ENCODE measurements around the gene RAB28.

DNA sequence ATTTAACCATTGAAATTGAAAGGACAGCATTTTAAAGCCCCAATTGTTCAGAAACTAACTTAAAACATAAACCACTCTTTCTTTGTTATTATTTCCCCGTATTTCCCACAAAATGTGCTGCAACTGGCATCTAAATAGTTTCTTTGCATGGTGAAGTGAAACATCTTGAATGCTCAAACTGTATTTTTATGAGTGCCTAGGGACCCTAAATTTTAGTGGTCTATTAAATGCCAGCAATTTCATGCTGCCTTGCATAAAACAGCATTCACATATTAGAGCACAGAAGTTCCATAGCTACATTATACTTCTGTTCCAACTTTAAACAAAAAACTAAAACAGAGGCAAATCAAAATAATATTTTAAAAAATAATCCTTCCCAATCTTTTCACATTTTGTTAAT, 5.4 kb downstream of the RAB28 start:
- TF ChIP-seq, protein P1, sequence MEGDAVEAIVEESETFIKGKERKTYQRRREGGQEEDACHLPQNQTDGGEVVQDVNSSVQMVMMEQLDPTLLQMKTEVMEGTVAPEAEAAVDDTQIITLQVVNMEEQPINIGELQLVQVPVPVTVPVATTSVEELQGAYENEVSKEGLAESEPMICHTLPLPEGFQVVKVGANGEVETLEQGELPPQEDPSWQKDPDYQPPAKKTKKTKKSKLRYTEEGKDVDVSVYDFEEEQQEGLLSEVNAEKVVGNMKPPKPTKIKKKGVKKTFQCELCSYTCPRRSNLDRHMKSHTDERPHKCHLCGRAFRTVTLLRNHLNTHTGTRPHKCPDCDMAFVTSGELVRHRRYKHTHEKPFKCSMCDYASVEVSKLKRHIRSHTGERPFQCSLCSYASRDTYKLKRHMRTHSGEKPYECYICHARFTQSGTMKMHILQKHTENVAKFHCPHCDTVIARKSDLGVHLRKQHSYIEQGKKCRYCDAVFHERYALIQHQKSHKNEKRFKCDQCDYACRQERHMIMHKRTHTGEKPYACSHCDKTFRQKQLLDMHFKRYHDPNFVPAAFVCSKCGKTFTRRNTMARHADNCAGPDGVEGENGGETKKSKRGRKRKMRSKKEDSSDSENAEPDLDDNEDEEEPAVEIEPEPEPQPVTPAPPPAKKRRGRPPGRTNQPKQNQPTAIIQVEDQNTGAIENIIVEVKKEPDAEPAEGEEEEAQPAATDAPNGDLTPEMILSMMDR (conservative IDR thresholded peaks at IDR 0.05; ENCODE audit: low read depth in 2 of 2) = no peak
- TF ChIP-seq, protein P2, sequence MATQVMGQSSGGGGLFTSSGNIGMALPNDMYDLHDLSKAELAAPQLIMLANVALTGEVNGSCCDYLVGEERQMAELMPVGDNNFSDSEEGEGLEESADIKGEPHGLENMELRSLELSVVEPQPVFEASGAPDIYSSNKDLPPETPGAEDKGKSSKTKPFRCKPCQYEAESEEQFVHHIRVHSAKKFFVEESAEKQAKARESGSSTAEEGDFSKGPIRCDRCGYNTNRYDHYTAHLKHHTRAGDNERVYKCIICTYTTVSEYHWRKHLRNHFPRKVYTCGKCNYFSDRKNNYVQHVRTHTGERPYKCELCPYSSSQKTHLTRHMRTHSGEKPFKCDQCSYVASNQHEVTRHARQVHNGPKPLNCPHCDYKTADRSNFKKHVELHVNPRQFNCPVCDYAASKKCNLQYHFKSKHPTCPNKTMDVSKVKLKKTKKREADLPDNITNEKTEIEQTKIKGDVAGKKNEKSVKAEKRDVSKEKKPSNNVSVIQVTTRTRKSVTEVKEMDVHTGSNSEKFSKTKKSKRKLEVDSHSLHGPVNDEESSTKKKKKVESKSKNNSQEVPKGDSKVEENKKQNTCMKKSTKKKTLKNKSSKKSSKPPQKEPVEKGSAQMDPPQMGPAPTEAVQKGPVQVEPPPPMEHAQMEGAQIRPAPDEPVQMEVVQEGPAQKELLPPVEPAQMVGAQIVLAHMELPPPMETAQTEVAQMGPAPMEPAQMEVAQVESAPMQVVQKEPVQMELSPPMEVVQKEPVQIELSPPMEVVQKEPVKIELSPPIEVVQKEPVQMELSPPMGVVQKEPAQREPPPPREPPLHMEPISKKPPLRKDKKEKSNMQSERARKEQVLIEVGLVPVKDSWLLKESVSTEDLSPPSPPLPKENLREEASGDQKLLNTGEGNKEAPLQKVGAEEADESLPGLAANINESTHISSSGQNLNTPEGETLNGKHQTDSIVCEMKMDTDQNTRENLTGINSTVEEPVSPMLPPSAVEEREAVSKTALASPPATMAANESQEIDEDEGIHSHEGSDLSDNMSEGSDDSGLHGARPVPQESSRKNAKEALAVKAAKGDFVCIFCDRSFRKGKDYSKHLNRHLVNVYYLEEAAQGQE (IDR thresholded peaks at IDR 0.05; ENCODE audit: unreplicated experiment) = no peak
- TF ChIP-seq EZH2 (IDR thresholded peaks at IDR 0.05; ENCODE audit: low read depth, unreplicated experiment) (no peak), POLR2AphosphoS5 (IDR thresholded peaks at IDR 0.05; ENCODE audit: low read depth) (no peak), EZH2phosphoT487 (IDR thresholded peaks at IDR 0.05; ENCODE audit: unreplicated experiment) (no peak), JUNB (IDR thresholded peaks at IDR 0.05; ENCODE audit: unreplicated experiment) (no peak), NANOG (IDR thresholded peaks at IDR 0.05; ENCODE audit: borderline replicate concordance) (no peak), CREB1 (CRISPR knock-in tag; IDR thresholded peaks at IDR 0.05; ENCODE audit: low read depth) (no peak), ZNF331 (CRISPR knock-in tag; IDR thresholded peaks at IDR 0.05; ENCODE audit: low read depth) (no peak), STAT1 (IDR thresholded peaks at IDR 0.05; ENCODE audit: unreplicated experiment) (no peak)
- TF ChIP-seq, protein P3, sequence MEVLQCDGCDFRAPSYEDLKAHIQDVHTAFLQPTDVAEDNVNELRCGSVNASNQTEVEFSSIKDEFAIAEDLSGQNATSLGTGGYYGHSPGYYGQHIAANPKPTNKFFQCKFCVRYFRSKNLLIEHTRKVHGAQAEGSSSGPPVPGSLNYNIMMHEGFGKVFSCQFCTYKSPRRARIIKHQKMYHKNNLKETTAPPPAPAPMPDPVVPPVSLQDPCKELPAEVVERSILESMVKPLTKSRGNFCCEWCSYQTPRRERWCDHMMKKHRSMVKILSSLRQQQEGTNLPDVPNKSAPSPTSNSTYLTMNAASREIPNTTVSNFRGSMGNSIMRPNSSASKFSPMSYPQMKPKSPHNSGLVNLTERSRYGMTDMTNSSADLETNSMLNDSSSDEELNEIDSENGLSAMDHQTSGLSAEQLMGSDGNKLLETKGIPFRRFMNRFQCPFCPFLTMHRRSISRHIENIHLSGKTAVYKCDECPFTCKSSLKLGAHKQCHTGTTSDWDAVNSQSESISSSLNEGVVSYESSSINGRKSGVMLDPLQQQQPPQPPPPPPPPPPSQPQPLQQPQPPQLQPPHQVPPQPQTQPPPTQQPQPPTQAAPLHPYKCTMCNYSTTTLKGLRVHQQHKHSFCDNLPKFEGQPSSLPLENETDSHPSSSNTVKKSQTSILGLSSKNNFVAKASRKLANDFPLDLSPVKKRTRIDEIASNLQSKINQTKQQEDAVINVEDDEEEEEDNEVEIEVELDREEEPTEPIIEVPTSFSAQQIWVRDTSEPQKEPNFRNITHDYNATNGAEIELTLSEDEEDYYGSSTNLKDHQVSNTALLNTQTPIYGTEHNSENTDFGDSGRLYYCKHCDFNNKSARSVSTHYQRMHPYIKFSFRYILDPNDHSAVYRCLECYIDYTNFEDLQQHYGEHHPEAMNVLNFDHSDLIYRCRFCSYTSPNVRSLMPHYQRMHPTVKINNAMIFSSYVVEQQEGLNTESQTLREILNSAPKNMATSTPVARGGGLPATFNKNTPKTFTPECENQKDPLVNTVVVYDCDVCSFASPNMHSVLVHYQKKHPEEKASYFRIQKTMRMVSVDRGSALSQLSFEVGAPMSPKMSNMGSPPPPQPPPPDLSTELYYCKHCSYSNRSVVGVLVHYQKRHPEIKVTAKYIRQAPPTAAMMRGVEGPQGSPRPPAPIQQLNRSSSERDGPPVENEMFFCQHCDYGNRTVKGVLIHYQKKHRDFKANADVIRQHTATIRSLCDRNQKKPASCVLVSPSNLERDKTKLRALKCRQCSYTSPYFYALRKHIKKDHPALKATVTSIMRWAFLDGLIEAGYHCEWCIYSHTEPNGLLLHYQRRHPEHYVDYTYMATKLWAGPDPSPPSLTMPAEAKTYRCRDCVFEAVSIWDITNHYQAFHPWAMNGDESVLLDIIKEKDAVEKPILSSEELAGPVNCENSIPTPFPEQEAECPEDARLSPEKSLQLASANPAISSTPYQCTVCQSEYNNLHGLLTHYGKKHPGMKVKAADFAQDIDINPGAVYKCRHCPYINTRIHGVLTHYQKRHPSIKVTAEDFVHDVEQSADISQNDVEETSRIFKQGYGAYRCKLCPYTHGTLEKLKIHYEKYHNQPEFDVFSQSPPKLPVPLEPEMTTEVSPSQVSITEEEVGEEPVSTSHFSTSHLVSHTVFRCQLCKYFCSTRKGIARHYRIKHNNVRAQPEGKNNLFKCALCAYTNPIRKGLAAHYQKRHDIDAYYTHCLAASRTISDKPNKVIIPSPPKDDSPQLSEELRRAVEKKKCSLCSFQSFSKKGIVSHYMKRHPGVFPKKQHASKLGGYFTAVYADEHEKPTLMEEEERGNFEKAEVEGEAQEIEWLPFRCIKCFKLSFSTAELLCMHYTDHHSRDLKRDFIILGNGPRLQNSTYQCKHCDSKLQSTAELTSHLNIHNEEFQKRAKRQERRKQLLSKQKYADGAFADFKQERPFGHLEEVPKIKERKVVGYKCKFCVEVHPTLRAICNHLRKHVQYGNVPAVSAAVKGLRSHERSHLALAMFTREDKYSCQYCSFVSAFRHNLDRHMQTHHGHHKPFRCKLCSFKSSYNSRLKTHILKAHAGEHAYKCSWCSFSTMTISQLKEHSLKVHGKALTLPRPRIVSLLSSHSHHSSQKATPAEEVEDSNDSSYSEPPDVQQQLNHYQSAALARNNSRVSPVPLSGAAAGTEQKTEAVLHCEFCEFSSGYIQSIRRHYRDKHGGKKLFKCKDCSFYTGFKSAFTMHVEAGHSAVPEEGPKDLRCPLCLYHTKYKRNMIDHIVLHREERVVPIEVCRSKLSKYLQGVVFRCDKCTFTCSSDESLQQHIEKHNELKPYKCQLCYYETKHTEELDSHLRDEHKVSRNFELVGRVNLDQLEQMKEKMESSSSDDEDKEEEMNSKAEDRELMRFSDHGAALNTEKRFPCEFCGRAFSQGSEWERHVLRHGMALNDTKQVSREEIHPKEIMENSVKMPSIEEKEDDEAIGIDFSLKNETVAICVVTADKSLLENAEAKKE (CRISPR knock-in tag; IDR thresholded peaks at IDR 0.05) = no peak
